HG02884 (cell line): ENCODE data around the gene COPS7A.

Source experiments
- ATAC-seq: cut with Tn5 transposase; IDR thresholded peaks from one replicate; pipeline ENCODE4 v1.9.1; 2021; ENCODE audit warnings: mild to moderate bottlenecking, moderate library complexity; ENCODE audit not compliant: unreplicated experiment

Gene COPS7A, protein sequence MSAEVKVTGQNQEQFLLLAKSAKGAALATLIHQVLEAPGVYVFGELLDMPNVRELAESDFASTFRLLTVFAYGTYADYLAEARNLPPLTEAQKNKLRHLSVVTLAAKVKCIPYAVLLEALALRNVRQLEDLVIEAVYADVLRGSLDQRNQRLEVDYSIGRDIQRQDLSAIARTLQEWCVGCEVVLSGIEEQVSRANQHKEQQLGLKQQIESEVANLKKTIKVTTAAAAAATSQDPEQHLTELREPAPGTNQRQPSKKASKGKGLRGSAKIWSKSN

GRCh38 chr12:6723607-6724408, at the start of gene COPS7A:
Gene COPS7A (plus strand): TSS chr12:6724046. CDS start chr12:6724657, 611 bp downstream.
- ATAC-seq, result peak; percentile 94

- ATAC-seq, result no peak
Measured at GRCh38 chr12:6676962-6677361, 46.9 kb upstream of the COPS7A start.

- ATAC-seq, result no peak
Measured at GRCh38 chr12:6684609-6685008, 39.2 kb upstream of the COPS7A start.

DNA sequence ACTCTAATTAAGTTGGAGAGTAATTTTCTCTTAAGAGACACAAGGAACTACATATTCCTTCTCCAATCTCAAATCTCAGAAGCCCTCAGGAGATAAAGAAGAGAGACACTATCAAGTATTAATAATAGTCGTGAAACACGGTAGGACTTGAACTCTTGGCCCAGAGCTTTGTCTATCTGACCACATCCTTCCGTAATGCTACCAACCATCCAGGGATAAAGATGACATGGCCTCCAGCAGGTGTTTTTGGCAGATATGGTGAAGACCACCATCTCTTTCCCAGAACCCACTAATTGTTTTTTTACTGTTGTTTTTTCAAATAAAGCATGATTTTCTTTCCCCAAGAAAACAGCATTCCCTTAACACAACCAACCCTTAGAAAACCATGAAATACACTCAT, 38.0 kb upstream of the COPS7A start:
- ATAC-seq, result no peak

DNA sequence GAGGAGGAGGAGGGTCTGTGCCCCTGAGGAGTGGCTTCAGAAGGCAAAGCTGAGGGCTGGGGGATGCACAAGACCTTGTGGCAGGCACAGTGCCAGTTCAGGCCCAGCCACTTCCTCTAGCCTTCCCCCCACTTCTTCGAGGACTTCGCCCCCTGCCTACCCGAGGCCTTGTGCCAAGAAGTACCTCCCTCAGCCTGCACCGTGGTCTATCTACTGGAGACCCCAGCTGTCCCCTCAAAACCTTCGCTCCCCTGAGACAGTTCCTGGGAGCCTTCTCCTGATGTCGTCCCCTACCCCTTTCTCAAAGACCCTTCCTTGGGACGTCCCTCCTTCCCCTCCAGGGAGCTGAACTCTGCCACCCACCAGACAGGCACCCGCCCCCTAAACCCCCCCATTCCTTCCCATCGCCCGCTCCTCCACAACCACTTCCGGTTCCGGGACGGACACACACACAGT, 35.3 kb upstream of the COPS7A start:
- no peak for ATAC-seq

- ATAC-seq, result peak; percentile 87
Measured at GRCh38 chr12:6688999-6689882, 34.6 kb upstream of the COPS7A start, which contains the start of gene ZNF384. Gene ZNF384 (minus strand): TSS chr12:6689375. CDS start chr12:6679520, 9,855 bp downstream.

DNA sequence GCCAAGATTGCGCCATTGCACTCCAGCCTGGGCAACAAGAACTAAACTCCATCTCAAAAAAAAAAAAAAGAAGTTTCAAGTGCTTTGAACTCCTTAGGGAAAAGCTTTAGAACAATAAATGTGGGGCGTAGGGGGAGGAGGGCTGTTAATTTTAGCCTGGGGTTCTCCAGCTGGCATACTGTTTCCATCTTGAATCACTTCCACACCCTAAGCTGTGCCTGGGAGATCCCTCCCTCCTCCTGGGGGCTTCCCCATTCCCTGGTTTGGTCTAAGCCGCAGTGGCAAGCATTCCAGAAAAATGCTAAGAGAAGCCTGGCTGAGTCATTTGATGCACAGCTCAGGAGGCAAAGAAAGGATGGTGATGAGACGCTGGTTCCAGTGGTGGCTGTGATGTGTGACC, 32.4 kb upstream of the COPS7A start:
- no peak for ATAC-seq

- ATAC-seq, result no peak
Measured at GRCh38 chr12:6692888-6693287, 31.0 kb upstream of the COPS7A start.

GRCh38 chr12:6693832-6694355, 30.0 kb upstream of the COPS7A start:
- no peak for ATAC-seq

GRCh38 chr12:6694701-6695100, 29.1 kb upstream of the COPS7A start:
- no peak for ATAC-seq

DNA sequence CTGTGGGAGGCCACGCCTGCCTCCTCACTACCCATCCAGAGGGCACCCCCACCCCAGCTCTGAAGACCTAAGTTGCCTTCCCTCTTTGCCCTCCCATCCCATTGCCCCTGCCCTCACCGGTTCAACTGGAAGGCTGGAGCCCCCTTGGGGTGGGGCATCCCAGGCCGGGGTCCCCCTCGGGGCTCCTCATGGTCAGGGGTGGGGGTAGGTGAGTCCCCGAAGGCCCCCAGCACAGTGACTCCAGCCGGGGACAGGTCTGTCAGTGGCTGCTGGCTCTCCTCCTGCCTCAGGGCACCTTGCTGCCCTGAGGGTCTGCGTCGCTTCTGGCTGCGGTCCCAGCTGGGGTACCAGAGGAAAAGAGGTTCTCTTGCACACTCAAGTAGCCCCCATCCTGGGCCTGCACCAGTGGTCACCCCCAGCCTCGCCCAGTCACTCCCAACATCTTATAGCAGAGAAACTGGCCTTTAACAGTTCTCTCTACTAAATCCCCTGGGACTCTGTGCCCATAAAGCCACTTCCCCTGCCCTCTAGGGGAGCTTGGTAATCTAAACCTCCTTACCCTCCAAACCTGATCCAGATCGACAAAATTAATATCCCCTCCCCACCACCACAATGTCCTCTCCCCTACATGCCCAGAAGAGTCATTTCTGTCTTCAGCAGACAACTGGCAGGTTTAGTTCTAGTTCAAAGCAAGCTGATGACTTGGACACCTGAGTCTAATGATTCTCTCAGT, 28.4 kb upstream of the COPS7A start:
- ATAC-seq, result no peak

DNA sequence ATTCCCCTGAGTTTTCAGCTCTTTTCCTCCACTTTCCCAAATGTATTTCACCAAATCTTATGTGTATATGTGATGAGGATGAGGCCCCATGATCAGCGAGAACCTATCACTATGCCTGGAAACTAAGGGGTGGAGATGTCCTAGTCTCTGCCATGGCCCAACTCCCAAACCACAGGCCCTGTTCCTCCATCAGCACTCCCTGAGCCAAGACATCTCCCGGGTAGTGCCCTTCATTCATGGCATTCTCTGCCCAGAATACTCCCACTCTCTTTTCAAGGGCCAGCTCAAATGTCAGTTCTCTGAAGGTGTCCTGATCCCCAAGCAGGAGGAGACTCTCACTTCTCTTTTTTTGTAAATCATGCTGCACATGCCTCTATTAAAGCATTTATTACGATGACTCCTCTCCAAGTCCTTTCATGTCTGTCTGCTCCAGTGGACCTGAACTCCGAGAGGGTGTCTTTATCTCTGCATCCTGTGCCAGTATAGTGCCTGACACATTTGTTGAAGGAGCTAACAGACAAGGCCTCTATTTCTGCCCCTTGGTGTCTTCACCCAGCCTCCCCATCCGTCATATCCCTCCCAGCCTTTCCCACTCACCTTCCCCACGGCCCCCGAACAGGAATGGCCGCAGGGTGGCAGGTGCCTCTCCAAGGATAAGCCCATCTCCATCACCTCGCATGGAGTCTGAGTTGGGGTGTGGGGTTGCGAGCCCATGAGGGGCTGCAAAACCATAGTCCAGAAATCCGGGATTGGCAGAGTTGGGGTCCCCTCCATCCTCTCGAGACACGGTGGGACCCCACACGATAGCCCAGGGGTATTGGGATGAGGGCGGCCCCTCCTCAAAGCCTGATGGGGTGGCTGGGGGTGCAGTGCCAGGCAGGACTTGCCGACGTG, 26.9 kb upstream of the COPS7A start:
- peak; percentile 48 for ATAC-seq

DNA sequence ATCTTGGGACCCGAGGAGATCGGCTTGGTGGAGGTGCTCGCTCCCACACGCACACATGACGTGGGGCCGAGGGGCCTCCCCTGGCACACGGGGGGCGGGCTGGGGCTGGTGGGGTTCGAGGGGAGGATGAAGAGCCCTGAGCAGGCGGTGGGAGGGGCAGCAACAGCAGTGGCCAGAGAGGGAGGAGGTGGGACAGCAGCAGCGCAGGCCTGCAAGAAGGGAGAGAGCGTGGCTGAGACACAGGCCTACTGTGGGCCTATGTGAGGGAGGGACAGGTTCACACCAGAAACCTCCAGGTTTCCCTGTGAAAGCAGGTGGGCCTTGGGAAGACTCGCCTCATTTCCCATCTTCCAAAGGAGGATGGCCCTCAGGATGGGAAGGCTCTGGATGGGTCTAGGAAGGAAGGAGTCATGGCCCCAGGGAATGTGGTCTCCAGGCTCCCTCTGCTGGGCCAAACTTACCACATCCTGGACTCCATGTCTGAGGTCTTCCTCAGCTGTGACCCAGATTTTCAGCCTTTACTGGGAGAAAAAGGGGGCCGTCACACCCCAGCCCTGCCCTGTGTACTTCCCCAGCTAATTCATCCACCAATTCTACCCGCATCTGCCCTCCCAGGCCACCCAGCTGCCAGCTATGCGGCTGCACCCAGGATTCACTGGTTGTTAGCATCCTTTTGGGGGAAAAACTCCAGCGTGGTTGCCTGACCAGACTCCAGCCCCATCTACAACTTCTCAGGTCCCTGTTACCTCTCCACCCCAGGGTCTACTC, 26.1 kb upstream of the COPS7A start:
- ATAC-seq, result no peak

GRCh38 chr12:6698352-6699046, 25.3 kb upstream of the COPS7A start:
- ATAC-seq, result no peak

DNA sequence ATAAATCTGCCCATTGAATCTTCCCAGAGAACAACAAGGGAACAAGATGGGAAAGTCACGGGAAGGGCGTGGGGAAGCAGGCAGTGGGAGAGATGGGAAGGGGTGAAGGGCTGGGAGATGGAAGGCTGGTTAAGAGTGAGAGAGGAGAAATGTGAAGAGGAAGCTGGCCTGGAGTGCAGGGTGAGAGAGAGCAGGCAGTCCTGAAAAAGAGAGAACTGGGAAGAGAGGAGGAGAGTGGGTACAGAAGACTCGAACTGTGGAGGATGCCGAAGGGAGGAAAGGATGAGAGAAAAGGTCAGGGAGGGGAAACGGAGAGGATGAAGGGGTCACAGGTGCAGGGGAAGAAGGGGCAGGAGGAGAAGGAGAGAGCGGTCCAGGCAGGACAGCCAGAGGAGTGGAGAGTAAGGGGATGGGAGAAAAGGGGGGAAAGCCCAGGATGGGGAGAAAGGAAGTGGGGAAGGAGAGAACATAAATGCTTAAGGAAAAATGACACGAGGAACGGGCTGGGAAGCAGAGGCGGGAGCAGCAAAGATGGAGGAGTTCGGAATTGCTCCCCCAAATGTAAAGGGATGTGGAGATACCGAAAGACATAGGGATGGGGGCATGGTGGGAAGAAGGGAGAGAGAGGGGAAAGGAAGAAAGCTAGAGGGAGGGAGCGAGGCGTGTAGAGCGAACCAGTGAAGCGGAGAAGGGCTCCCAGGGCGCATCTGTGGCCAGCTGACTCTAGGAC, 24.4 kb upstream of the COPS7A start:
- no peak for ATAC-seq

DNA sequence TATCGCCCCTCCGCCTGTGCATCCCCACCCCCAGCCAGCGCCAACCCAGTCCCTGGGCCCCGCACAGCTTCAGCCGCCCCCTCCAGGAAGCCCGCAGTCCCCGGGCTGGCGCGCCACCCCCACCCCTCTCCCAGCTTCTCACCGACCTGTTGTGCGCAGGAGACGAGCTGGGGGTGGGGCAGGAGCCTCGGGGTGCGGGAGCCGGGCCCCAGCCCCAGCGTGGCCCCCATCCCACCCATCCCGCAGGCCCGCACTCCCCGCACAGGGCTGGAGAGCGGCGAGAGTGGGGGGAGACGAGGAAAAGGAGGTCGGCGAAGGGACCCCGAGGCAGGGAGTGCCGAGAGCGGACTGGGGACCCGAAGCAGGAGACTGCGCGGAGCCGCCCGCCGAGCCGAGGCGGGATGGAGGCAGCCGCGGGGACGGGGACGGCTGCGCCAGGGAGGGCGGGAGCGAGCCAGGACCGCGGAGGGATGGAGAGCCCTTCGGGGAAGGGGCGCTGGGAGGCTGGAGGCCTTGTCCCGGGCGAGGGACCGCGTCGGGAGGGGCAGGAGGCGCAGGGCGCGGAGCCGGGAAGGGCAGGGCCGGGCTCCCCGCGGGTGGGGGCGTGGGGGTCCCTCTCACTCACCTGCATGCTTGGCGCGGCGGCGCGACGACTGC, 23.7 kb upstream of the COPS7A start:
- no peak for ATAC-seq

GRCh38 chr12:6700646-6701051, 23.2 kb upstream of the COPS7A start, which contains the start of gene PIANP:
Gene PIANP (minus strand): TSS chr12:6700815. CDS start chr12:6698061, 2,754 bp downstream.
- no peak for ATAC-seq
